Lower lobe of right lung (tissue), 2 donors: ENCODE results near the gene MYCBPAP. TPM values are rescaled to one million over a fixed set of nuclear protein-coding genes. Genes with fewer than 3 reads are reported as not detected.

Experiments used
- ATAC-seq, 2 donors: fragments of 200-7000 bp; cut with Tn5 transposase; one replicate each; pipeline ENCODE4 v1.9.1; 2020 to 2022; ENCODE audit warnings: mild to moderate bottlenecking in 2 of 2, moderate library complexity in 2 of 2
- DNase-seq: peaks from one replicate; pipeline ENCODE4 v3.0.0-alpha.2; 2020
- H3K27ac ChIP-seq: fragments of 200-600 bp; one replicate; pipeline ENCODE4 v1.8.0; 2022
- H3K27me3 ChIP-seq: fragments of 200-600 bp; one replicate; pipeline ENCODE4 v1.8.0; 2022; ENCODE audit warnings: low read depth
- H3K36me3 ChIP-seq: fragments of 200-600 bp; one replicate; pipeline ENCODE4 v1.8.0; 2022; ENCODE audit warnings: mild to moderate bottlenecking
- H3K4me1 ChIP-seq: fragments of 200-600 bp; one replicate; pipeline ENCODE4 v1.8.0; 2022
- H3K4me3 ChIP-seq: fragments of 200-600 bp; one replicate; pipeline ENCODE4 v1.8.0; 2022; ENCODE audit warnings: mild to moderate bottlenecking
- H3K9me3 ChIP-seq: fragments of 200-600 bp; one replicate; pipeline ENCODE4 v1.8.0; 2022
- intact Hi-C: fragments of 100-400 bp; cut with DNase I; formaldehyde crosslinking; loops from one replicate; pipeline ENCODE4 v1.11.0; 2022
- total RNA-seq: library from RNA; stranded (reverse); fragmentation: NEBNext Ultra II Directional; extraction: Animal tissue kit (Norgen Biotek cat#: 25700); gene quantifications from one replicate; pipeline ENCODE4 v1.2.1, GENCODE V29; 2021
- TF ChIP-seq, protein P1 (sequence below): fragments of 200-600 bp; IDR thresholded peaks from one replicate; pipeline ENCODE4 v1.8.0; 2022; ENCODE audit warnings: antibody characterized with exemption, mild to moderate bottlenecking
- donor health status: DM: no; HTN: yes; CAD: no; lungs with severe emphysema.

MYCBPAP gene
- total RNA-seq, 1 donor from 2014 or later, result 3.8 TPM

DNA sequence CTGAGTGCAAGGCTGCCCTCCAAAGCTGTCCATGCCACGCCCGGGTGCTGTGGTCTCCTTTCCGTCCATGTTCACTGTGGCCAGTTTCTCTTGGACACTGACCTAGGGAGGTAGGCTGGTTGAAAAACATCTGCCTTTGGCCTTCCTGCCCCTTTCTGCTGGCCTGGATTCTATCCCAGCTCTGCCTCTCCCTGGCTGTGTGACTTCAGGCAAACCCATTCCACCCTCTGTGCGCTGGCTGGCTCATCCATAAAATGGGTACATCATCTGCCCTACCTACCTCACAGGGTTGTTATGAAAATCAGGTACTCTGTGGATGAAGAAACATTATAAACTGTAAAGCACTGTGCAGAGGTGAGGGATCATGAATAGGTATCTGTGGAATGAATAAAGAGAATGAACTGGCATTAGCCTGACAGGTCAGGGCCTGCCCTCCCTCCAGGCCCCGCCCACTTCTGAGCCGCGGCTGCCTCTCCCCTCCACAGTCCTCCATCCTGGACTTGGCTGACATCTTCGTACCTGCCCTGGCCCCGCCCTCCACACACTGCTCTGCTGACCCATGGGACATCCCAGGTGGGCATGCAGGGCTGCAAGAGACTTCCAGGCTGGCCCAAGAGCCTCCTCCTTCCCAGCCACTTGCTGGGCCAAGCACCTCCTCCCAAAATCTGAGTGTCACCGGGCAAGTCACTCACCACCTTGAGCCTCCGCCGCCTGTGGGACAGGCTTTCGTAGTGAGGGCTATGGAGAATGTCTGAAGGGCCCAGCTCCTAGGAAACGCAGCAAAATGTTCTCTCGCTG, 31.7 kb downstream of the MYCBPAP start:
- Histone ChIP-seq H3K27ac (no peak overlapping the region), H3K27me3 (no peaks in the 10 kb centered on the region), H3K36me3 (no peaks in the 10 kb centered on the region), H3K4me1 (peaks cover 23% of the 10 kb centered on the region), H3K4me3 (no peak overlapping the region), H3K9me3 (no peaks in the 10 kb centered on the region)
- peak in 1 of 2 donors; percentile 4 for ATAC-seq
- no peak for DNase-seq
- intact Hi-C loops, result no loop called here
- TF ChIP-seq, protein P1, sequence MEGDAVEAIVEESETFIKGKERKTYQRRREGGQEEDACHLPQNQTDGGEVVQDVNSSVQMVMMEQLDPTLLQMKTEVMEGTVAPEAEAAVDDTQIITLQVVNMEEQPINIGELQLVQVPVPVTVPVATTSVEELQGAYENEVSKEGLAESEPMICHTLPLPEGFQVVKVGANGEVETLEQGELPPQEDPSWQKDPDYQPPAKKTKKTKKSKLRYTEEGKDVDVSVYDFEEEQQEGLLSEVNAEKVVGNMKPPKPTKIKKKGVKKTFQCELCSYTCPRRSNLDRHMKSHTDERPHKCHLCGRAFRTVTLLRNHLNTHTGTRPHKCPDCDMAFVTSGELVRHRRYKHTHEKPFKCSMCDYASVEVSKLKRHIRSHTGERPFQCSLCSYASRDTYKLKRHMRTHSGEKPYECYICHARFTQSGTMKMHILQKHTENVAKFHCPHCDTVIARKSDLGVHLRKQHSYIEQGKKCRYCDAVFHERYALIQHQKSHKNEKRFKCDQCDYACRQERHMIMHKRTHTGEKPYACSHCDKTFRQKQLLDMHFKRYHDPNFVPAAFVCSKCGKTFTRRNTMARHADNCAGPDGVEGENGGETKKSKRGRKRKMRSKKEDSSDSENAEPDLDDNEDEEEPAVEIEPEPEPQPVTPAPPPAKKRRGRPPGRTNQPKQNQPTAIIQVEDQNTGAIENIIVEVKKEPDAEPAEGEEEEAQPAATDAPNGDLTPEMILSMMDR, result no peak

DNA sequence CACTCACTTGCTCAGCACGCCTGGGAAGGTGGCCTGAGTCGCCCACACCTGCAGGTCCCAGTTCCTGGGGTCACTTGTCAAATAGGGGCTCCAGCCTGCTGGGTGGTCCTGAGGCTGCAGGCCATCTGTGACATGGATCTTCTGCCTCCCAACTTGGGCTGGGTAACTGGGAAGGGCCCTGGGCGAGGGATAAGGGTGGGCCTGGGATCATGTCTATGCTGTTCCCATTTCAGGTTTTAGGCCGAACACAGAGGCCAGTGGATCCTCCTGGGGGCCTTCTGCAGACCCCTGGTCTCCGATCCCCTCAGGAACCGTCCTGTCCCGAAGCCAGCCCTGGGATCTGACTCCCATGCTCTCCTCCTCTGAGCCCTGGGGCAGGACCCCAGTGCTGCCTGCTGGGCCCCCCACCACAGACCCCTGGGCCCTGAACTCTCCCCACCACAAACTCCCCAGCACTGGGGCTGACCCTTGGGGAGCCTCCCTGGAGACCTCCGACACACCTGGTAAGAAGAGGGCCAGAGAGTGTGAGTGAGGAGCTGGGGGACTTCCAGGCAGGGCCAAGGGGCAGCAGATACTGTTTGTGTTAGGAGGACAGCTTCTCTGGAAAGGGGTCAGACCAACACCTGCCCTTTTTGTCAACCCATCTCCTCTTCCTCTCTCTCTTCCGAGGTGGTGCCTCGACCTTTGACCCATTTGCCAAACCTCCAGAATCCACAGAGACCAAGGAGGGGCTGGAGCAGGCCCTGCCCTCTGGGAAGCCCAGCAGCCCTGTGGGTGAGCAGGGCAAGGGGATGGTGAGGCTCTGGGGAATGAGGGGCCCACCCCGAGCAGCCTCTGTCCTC, 32.5 kb downstream of the MYCBPAP start:
- intact Hi-C loops, result no loop called here
- no peaks in the 10 kb centered on the region for H3K27me3 ChIP-seq
- DNase-seq (no peak), ATAC-seq (no peak)
- no peaks in the 10 kb centered on the region for H3K36me3 ChIP-seq
- no peak overlapping the region for H3K27ac ChIP-seq
- no peaks in the 10 kb centered on the region for H3K9me3 ChIP-seq
- TF ChIP-seq, protein P1, result no peak
- peak overlapping the region; percentile 70 for H3K4me3 ChIP-seq
- H3K4me1 ChIP-seq, result peaks cover 23% of the 10 kb centered on the region

DNA sequence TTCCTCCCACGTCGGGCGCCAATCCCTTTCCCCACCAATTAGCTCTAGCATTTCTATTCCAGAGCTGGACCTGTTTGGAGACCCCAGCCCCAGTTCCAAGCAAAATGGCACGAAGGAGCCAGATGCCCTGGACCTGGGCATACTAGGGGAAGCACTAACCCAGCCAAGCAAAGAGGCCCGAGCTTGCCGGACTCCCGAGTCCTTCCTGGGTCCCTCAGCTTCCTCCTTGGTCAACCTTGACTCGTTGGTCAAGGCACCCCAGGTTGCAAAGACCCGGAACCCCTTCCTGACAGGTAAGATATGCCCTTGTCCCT, 33.1 kb downstream of the MYCBPAP start:
- H3K4me3 ChIP-seq, result peak overlapping the region; percentile 70
- intact Hi-C loops, result no loop called here
- TF ChIP-seq, protein P1, result no peak
- H3K9me3 ChIP-seq, result no peaks in the 10 kb centered on the region
- ATAC-seq (peak in 1 of 2 donors; percentile 0), DNase-seq (no peak)
- H3K27ac ChIP-seq, result peak overlapping the region; percentile 75
- H3K4me1 ChIP-seq, result peaks cover 25% of the 10 kb centered on the region
- no peaks in the 10 kb centered on the region for H3K27me3 ChIP-seq
- no peaks in the 10 kb centered on the region for H3K36me3 ChIP-seq

DNA sequence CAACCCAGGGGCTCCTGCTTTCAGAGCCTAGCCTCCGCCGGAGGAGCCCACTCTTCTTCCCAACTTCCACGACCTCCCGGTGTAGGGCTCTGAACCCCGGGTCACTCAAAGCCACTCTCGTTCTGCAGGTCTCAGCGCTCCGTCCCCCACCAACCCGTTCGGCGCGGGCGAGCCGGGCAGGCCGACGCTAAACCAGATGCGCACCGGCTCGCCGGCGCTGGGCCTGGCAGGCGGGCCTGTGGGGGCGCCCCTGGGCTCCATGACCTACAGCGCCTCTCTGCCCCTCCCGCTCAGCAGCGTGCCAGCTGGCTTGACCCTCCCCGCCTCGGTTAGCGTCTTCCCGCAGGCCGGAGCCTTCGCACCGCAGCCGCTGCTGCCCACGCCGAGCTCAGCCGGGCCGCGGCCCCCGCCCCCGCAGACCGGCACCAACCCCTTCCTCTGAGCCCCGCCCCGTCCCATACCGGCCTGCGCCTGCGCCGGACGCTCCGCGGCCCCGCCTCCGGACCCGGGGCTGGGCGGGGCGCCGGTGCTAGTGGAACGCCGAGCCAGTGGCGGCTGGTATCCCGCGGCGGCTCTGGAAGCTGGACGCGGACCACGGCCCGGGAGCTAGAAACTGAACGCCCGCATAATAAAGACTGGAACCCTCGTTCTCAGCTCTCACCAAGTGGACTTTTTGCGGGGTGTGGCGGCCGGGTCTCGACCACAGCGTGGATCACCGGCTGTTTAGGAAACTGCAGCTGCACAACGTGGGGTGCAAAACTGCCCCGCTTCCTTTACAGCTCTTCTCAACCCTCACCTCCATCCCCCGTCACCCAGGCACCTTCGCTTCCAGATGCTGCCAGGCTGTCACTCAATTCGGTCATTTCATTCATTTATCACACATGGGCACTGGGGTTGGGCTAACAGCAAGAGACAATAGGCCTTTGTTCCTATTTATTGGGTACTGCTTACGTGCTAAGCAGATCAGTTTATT, 33.8 kb downstream of the MYCBPAP start:
- intact Hi-C loops, result no loop called here
- peak overlapping the region; percentile 75 for H3K27ac ChIP-seq
- H3K9me3 ChIP-seq, result no peaks in the 10 kb centered on the region
- DNase-seq, result peak; percentile 90
- no peaks in the 10 kb centered on the region for H3K27me3 ChIP-seq
- no peaks in the 10 kb centered on the region for H3K36me3 ChIP-seq
- H3K4me3 ChIP-seq, result peak overlapping the region; percentile 70
- peak; percentile 94 to 95 for ATAC-seq
- TF ChIP-seq, protein P1, result peak; percentile 31
- peaks cover 30% of the 10 kb centered on the region for H3K4me1 ChIP-seq
